GM19043 (cell line): ENCODE results near the gene EXOC8.

Experiments
- ATAC-seq: cut with Tn5 transposase; IDR thresholded peaks from one replicate; pipeline ENCODE4 v1.9.1; 2021; ENCODE audit warnings: low read depth; ENCODE audit not compliant: unreplicated experiment

The EXOC8 gene, protein sequence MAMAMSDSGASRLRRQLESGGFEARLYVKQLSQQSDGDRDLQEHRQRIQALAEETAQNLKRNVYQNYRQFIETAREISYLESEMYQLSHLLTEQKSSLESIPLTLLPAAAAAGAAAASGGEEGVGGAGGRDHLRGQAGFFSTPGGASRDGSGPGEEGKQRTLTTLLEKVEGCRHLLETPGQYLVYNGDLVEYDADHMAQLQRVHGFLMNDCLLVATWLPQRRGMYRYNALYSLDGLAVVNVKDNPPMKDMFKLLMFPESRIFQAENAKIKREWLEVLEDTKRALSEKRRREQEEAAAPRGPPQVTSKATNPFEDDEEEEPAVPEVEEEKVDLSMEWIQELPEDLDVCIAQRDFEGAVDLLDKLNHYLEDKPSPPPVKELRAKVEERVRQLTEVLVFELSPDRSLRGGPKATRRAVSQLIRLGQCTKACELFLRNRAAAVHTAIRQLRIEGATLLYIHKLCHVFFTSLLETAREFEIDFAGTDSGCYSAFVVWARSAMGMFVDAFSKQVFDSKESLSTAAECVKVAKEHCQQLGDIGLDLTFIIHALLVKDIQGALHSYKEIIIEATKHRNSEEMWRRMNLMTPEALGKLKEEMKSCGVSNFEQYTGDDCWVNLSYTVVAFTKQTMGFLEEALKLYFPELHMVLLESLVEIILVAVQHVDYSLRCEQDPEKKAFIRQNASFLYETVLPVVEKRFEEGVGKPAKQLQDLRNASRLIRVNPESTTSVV

DNA sequence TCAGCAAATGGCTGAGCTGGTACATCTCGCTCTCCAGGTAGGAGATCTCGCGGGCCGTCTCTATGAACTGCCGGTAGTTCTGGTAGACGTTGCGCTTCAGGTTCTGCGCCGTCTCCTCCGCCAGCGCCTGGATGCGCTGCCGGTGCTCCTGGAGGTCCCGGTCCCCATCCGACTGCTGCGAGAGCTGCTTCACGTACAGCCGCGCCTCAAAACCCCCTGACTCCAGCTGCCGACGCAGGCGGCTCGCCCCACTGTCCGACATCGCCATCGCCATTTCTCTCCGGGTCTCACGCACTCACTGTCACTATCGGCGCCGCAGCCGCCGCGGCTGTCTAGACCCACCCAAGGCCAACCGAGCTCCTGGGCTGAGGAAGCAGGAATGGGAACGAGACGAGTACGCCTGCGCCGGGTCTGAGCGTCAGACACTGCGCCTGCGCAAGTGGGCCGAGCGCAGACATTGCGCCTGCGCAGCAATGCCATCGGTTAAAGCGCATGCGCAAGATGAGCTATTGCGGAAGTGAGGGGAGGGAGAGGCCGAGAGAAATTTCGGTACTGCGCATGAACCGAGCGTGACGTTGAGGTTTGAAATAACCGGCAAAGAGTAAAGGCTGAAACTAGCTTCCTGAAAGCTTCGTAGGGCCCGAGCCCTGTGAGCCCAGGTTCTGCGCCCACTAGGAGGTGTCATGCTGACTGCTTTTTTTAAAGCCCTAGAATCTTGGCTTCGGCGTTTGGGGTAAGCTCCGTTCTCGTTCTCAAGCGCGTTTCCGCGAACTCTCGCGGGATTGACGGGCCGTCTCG is at the start of gene EXOC8:
TSS of gene EXOC8 (minus strand) at position 381 of the 798 bp plus-strand sequence. CDS start at position 274, 107 bp downstream.
- peak; percentile 67 for ATAC-seq

DNA sequence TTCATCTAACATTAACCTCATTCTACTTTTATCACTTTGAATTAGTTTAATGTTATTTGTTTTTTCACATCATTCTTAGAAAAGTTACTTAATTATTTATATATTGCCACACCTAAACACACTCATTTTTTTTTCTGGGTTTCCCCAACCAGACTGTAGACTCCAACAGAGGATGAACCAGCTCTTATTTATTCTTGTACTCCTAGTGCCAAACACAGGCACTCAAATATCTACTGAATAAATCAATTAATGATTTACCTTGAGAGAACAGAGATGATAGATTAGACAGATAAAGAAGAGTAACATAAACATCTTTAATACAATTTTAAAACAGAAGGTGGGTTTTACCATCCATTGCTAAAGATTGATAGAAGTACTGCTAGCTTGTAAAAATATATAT is 48.8 kb upstream of the EXOC8 start:
- ATAC-seq = no peak

DNA sequence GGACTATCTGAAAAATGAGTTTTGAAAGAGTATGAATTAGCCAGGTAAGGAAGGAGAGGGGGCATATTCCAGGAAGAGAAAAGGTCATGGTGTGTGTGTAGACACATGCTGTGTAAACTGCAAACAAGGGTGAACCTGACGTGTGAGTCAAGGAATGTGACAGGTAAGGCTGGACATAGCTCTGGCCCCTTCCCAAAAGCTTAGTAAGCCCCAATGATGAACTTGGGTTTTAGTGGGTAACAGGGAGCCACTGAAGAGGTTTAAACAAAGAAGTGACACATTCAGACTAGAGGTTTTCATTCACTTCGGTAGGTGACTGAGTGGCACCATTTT is 47.7 kb upstream of the EXOC8 start:
- ATAC-seq = no peak

DNA sequence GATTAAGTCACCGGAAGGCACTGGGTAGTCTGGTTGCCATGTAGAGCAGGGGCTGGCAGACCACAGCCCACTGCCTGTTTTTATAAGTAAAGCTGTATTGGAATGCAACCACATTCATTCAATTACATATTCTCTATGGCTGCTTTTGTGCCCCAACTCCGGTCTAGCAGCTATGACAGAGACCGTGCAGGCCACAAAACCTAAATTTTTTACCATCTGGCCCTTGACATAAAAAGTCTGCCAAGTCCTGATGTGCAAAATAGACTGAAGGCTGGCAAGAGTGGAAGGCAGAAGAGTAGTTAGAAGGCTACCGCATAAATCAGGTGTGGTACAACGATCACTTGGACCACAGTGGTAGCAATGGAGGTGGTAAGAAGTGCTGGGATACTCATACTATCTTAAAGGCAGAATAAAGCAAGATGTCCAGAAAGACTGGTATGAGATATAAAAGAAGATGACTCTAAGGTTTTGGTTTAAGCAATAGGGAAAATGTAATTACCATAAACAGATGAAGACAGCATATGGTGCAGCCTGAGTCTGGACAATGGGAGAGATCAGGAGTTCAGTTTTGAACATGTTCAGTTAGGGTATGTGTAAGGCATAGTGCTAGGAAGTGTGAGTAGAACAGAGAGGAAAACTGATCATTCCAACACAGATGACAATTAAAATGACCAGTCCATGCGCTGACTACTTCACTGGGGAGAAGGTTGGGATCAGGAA is 47.2 kb upstream of the EXOC8 start:
- ATAC-seq = no peak

DNA sequence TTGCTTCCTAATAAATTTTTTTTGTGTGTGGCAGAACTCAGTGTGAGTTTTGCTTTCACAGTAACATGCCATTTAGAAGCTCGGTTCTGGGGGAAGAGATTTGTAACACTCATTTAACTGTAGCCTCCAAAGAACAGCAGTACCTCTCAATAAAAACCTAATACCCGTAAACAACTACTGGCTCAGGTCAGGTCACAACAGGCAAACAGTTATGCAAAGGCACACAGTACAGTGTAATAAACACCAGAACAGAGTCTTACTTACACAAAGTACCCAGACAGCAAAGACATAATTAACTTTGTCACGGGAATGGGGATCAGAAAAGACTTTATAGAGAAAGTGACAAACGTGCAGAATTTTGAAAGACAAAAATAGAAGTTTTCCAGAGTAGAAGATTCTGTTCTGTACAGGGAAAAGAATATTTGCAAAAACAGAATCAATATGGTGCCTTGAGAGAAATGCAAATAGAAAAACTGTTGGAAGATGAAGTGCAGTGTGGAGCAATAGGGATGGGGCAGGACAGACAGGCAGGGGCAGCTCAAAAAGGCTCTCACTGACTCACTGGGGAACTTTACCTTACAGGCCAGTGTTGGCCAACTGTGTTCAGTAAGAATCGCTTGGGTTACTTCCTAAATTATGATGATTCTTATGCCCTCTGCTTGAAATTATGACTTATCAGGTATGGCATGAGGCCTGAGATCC is 45.7 kb upstream of the EXOC8 start:
- ATAC-seq = no peak

DNA sequence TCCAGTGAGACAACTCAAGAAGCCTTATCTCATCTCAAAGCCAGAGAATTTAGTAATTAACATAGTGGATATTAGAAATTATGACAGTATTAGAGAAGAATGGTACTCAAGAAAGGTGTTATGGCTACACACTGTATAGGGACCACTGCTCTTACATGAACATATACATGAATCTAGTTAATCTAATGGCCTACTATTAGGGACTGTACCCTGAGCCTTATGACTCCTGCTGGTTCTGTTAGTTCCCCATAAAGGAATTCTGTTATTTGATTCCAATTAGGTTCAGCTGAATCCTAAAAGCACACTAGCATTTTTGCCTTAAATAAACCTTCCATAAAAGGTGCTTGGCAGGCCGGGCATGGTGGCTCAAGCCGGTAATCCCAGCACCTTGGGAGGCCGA is 44.8 kb upstream of the EXOC8 start:
- no peak for ATAC-seq

DNA sequence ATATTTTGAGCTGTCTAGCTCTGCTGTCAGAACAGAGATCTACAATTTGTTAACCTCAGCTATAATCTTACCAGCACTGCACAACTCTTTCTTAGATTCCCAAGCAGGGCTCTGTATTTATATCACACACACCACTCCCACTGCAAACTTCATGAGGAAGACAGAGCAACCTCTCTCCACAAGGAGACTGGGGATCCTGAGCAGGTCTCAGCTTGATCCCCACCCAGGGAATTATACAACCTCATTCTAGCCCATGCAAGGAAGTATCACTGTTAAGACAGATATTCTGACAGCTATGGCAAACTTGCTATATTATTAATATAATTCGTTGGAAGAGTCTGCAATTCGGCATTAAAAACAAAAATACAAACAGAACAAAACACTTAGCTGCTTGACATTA is 44.1 kb upstream of the EXOC8 start:
- ATAC-seq = no peak

DNA sequence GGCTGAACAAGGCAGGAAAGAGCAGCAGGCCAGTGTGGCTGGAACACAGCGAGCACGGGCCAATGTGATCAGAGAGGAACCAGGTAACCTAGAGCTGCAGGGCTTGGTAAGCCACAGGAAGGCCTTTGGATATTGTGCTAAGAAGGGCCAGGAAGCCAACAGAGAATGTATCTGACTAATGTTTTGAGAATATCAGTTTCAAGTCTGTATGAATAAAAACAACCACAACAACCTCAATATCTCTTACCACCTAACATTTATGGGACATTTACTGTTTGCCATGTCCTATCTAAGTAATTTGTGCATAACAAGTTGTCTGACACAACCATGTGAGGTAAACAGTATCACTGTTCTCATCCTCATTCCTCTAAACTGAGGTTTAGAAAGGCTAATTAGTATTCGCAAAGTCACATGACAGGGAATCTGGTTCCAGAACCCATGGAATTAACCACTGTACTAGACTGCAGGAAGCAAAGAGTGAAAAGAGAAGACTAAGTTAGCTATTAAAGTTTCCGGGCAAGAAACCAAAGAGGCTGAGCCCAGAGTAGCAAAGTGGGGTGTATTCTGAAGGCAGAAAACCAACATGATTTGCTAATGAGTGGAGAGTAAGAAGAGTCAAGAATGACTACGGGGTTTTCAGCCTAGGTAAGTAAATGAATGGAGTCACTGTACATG is 39.4 kb upstream of the EXOC8 start:
- ATAC-seq = peak; percentile 54

DNA sequence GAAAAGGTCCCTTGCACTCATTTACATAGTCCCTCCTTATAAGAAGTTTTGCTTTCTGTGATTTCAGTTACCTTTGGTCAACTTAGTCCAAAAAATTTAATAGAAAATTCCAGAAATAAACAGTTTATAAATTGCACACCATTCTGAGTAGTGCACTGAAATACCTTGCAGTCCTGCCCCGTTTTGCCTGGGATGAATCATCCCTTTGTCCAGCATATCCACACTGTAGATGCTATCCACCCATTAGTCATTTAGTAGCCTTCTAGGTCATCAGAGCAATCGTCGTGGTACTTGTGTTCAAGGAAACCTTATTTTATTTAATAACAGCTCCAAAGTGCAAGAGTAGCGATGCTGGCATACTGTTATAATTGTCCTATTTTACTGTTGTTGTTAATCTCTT is 38.4 kb upstream of the EXOC8 start:
- no peak for ATAC-seq

DNA sequence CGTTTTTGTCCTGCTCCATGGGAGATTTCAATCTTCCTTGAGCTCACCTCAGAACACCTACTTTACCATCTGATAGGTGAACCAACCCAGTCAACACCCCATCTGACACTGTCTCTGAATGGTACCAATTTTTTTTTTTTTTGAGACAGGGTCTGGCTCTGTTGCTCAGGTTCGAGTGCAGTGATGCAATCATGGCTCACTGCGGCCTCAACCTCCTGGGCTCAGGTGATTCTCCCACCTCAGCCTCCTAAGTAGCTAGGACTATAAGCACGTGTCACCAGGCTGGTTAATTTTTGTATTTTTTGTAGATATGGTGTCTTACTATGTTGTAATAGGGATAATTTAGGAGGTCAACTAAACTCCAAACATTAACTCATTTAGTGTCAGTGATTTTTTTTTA is 36.7 kb upstream of the EXOC8 start:
- ATAC-seq = no peak

DNA sequence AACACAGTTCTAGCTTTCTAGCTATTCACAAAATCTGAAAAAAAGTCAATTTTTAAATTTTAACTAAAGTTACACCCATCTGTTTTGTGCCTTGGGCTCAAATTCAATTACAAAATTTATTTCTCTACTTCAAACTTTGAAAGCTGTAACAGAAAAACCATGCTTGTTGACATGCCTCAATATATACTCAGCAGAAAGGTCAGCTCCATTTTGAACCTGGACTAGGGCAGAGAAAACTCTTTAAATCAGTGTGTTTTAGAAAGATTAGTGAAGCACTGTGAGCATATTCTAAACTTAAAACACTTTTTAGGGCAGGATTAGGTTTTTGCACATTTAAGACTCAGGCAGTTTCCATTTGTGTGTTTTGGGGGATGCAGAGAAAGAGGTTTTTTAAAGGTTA is 34.8 kb upstream of the EXOC8 start:
- no peak for ATAC-seq

DNA sequence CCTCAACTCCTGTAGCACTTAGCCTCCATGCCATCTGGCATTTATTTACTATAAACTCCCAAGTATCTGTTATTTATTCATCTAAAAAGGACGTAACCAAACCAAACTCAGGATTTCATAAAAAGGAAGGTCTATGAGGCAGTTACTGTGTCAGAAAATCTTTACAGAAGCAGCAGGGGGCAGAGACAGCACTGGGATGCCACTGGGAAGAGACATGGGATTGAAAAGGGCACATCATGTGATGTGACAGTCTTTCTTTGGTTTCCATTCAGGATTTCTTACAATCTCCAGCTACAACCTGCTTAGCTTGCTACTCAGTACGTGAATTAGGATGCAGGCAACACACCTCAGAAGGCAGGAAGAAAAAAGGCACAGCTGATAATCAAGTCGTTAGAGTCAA is 31.6 kb upstream of the EXOC8 start:
- ATAC-seq = no peak

DNA sequence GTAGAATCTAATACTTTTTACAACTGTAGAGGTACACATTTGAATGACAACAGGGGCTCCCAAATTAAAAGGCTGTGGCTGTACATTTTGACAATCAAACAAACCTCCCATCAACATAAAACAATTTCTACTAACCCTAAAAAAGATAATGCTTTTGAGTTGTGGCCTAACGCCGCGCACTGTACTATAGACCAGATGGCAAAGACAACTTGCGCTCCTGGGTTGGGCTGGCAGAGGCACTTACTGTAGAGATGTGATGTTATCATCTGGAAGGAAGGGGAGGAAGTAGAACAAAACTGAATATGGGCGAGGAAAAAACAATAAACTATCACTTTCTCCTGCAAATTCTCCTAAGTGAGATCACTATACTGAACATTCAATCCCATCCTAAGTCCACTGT is 26.5 kb upstream of the EXOC8 start:
- no peak for ATAC-seq

DNA sequence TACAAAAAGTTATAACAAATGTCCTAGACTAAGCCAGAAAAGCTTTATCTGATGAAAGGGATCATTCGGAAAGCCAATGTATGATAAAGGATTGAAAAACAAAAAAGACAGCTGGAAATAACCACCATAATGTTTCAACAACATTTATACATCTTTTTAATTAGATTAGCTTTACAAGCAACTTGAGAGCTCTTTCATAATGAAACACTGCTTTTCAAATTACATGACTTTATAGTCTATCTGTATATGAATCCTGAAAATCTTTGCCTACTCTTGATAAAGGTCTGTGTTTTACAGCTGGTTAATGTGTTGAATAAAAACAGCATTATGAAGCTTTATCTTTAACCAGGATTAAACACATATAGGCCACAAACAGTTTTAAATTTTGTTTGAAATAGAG is 26.0 kb upstream of the EXOC8 start:
- no peak for ATAC-seq

DNA sequence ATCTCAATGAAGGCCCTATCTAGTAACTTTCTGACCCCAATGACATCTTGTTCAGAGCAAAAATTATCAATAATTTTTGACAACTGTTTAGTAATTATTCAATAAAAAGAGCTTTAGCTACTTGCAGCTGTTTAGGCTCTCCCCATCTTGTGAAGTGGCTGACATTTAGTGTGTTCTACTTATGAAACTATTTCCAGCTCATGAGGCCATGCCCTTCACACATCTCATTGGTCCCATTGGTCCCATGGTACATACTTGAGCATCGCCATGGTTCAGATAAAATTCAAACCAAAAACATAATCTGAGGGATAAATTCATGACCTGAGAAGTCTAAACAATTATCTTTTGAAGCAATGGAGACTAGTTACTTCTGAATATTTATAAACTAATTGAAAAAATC is 24.7 kb upstream of the EXOC8 start:
- no peak for ATAC-seq

DNA sequence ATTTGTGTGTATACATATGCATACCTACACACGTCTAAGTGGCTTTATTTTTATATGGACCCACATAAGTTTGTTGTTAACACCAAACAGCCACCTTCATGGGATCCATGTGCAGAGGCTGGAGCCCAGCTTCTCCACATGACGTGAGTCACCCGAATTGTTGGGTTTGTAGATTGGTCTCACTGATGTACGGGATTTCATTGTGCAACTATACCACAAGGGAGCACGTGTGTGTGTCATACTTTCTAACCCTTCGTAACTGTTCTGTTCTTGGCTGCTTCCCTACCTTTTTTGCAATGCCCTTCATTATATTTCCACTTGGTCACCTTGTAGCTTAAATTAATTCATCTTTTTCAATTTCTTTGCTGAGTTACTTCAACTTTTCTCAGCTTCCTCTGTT is 21.5 kb upstream of the EXOC8 start:
- ATAC-seq = no peak

DNA sequence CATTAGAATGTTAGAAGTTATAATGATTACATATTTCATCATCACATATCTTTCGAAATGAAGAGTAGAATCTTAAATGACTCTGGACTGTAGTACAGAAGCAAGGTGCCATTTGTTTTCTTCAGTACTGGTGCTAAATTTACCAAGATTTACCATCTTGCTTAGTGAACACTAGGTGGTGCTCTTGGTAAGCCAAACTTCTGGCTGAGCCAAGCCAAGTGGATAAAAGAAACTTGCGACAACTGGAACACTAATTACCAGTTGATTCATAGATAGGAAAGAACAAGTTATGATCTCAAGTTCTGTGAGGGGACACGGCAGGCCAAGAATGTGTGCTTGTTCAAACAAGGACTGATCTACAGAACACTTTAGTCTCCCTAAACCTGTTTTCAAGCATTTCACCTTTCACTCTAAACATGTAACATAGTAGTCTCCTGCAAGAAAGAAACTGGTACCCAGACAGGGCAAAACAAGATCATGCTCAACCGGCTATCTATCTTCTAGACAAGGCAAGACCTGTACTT is 20.2 kb upstream of the EXOC8 start:
- peak; percentile 79 for ATAC-seq

DNA sequence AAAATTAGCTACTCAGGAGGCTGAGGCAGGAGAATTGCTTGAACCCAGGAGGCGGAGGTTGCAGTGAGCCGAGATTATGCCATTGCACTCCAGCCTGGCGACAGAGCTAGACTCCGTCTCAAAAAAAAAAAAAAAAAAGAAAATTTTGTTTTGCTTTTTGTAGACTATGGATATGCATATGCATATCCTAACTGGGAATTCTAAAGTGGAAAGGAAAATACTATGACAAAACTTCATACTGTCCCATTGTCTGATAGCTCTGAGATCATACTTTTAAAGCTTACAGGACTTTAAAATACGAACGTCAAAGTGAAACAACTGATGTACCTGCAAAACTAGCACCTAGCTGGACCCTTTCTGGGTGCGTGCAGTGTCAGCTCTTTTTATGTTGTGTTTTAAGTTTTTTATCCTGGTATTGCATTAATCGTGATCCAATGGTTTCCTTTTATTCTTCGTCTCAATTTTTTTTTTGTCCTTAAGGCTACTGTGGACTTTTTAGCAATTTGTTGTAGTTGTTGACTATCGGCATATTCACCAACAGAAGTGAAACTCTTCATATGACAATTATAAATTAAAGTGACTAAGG is 19.6 kb upstream of the EXOC8 start:
- ATAC-seq = no peak

DNA sequence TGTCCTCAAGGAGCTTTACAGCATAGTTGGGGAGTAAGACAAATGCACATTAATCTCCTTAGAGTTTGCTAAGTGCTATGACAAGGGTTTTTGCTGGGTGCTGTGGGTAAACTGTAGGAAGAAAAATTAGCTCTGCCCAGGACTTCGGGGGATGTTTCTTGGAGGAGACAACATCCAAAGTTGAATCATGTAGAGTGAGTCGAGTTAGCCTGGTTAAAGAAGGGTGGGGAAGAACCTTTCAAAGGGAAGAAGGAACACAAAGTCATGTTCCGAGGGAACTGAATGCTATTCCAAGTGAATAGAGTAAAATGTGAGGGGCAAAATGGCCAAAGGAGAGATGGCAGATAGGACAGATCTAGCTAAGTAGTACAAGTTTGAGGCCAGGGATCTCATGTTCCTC is 17.5 kb upstream of the EXOC8 start:
- no peak for ATAC-seq
